IMR-90 (cell line): ENCODE measurements around the gene SPPL2B. TPM values are rescaled to one million over a fixed set of nuclear protein-coding genes. Genes with fewer than 3 reads are reported as not detected.
A peak's percentile ranks its signal among the peaks of the same experiment; 100 is the strongest.

Source experiments
- ATAC-seq: fragments of 200-7000 bp; cut with Tn5 transposase; 2 replicates; pipeline ENCODE4 v1.9.1; 2020; ENCODE audit warnings: low read depth, mild to moderate bottlenecking, moderate library complexity
- BruUV-seq: library from RNA; stranded (reverse); fragments of 400-500 nt; replicated peaks from 2 replicates; lab custom pipeline; 2021; lab: Mats Ljungman, UMichigan
- CTCF ChIA-PET: fragments of 300-600 bp; formaldehyde crosslinking; extraction: SDS; loops from one replicate; lab custom pipeline; 2021; ENCODE audit warnings: antibody characterized with exemption; lab: Yijun Ruan, JAX
- POLR2A ChIA-PET: fragments of 300-600 bp; sonication (Branson Sonifier 250); formaldehyde crosslinking; loops from one replicate; lab custom pipeline; 2022; ENCODE audit warnings: antibody characterized with exemption; ENCODE audit not compliant: unreplicated experiment; lab: Charles Lee
- DNase-seq: peaks from one replicate; pipeline ENCODE4 v3.0.0; 2013
- H2AFZ ChIP-seq: replicated peaks from 2 replicates; pipeline ENCODE3; 2013; ENCODE audit warnings: low read length, mild to moderate bottlenecking; ENCODE audit not compliant: poor library complexity
- H2AK5ac ChIP-seq: 2 replicates; pipeline ENCODE4 v1.6.1; 2013; ENCODE audit warnings: low read depth, low read length, inconsistent platforms
- H2AK9ac ChIP-seq: replicated peaks from 2 replicates; pipeline ENCODE3; 2013; ENCODE audit warnings: mild to moderate bottlenecking, low read depth, low read length, moderate library complexity; ENCODE audit not compliant: poor library complexity
- H2BK120ac ChIP-seq: 2 replicates; pipeline ENCODE4 v1.6.1; 2013; ENCODE audit warnings: low read depth, low read length, inconsistent platforms
- H2BK15ac ChIP-seq: 3 replicates; pipeline ENCODE4 v1.6.1; 2013; ENCODE audit warnings: low read depth, low read length, inconsistent platforms
- H2BK20ac ChIP-seq: 2 replicates; pipeline ENCODE4 v1.6.1; 2013; ENCODE audit warnings: low read depth, mild to moderate bottlenecking, inconsistent platforms, low read length, moderate library complexity
- H2BK5ac ChIP-seq: 2 replicates; pipeline ENCODE4 v1.6.1; 2013; ENCODE audit warnings: mild to moderate bottlenecking, low read depth, low read length, inconsistent platforms; ENCODE audit not compliant: poor library complexity, severe bottlenecking
- H3K14ac ChIP-seq: replicated peaks from 2 replicates; pipeline ENCODE4 v1.6.1; 2013; ENCODE audit warnings: low read depth, low read length, inconsistent platforms
- H3K18ac ChIP-seq: 2 replicates; pipeline ENCODE4 v1.6.1; 2013; ENCODE audit warnings: low read depth, low read length, control low read depth
- H3K23ac ChIP-seq: 2 replicates; pipeline ENCODE4 v1.6.1; 2013; ENCODE audit warnings: low read depth, low read length, inconsistent platforms
- H3K27ac ChIP-seq: 2 replicates; pipeline ENCODE4 v1.5.1; 2013; ENCODE audit warnings: mild to moderate bottlenecking, control low read depth, low read length; ENCODE audit not compliant: insufficient read depth
- H3K27me3 ChIP-seq: 2 replicates; pipeline ENCODE4 v1.6.1; 2013; ENCODE audit warnings: low read length; ENCODE audit not compliant: control insufficient read depth, insufficient read depth
- H3K36me3 ChIP-seq: 2 replicates; pipeline ENCODE4 v1.6.1; 2013; ENCODE audit warnings: low read length, mixed read lengths; ENCODE audit not compliant: control insufficient read depth, insufficient read depth
- H3K4ac ChIP-seq: 2 replicates; pipeline ENCODE4 v1.6.1; 2013; ENCODE audit warnings: low read depth, low read length, inconsistent platforms
- H3K4me1 ChIP-seq: 2 replicates; pipeline ENCODE4 v1.6.1; 2013; ENCODE audit warnings: low read length, mixed read lengths; ENCODE audit not compliant: control insufficient read depth, insufficient read depth
- H3K4me2 ChIP-seq: 2 replicates; pipeline ENCODE4 v1.6.1; 2013; ENCODE audit warnings: low read depth, mild to moderate bottlenecking, control low read depth, low read length, moderate library complexity
- H3K4me3 ChIP-seq: 2 replicates; pipeline ENCODE4 v1.5.1; 2013; ENCODE audit warnings: low read depth, mild to moderate bottlenecking, control low read depth, low read length, moderate library complexity; ENCODE audit not compliant: insufficient read depth
- H3K56ac ChIP-seq: 2 replicates; pipeline ENCODE4 v1.6.1; 2013; ENCODE audit warnings: low read length, inconsistent platforms; ENCODE audit not compliant: insufficient read depth; ENCODE audit errors: extremely low read depth
- H3K79me1 ChIP-seq, 2 experiments: 2 replicates each; pipeline ENCODE4 v1.6.1; 2013; ENCODE audit warnings: low read length in 2 of 2, inconsistent platforms in 1 of 2, low read depth in 1 of 2
- H3K9ac ChIP-seq: 2 replicates; pipeline ENCODE4 v1.6.1; 2013; ENCODE audit warnings: low read depth, low read length, control low read depth
- H3K9me1 ChIP-seq: 2 replicates; pipeline ENCODE4 v1.6.1; 2013; ENCODE audit warnings: low read length, inconsistent platforms; ENCODE audit not compliant: insufficient read depth
- H3K9me3 ChIP-seq: 2 replicates; pipeline ENCODE4 v1.6.1; 2013; ENCODE audit warnings: low read length; ENCODE audit not compliant: control insufficient read depth, insufficient read depth
- H4K20me1 ChIP-seq: 2 replicates; pipeline ENCODE4 v1.6.1; 2013; ENCODE audit warnings: low read length, inconsistent platforms; ENCODE audit not compliant: insufficient read depth
- H4K5ac ChIP-seq: 2 replicates; pipeline ENCODE4 v1.6.1; 2013; ENCODE audit warnings: mild to moderate bottlenecking, low read depth, low read length, control low read depth
- H4K8ac ChIP-seq, 2 experiments: 2 replicates each; pipeline ENCODE4 v1.6.1; 2013; ENCODE audit warnings: low read depth in 2 of 2, low read length in 2 of 2, control low read depth in 1 of 2, inconsistent platforms in 1 of 2
- H4K91ac ChIP-seq: 2 replicates; pipeline ENCODE4 v1.6.1; 2013; ENCODE audit warnings: low read depth, low read length, inconsistent platforms; ENCODE audit not compliant: insufficient read depth
- BHLHE40 ChIP-seq: fragments of 150-350 bp; IDR thresholded peaks from 2 replicates; pipeline ENCODE4 v1.6.1; 2016; ENCODE audit warnings: mild to moderate bottlenecking, low read depth, low read length
- CEBPB ChIP-seq: IDR thresholded peaks from 2 replicates; pipeline ENCODE4 v1.6.1; 2012; ENCODE audit warnings: low read depth, low read length, improper control_type of control experiment
- CHD1 ChIP-seq: IDR thresholded peaks from 2 replicates; pipeline ENCODE4 v1.6.1; 2012; ENCODE audit warnings: low read depth, low read length, improper control_type of control experiment
- CTCF ChIP-seq: conservative IDR thresholded peaks from 2 replicates; pipeline ENCODE4 v1.5.1; 2012; ENCODE audit warnings: mild to moderate bottlenecking, low read depth, low read length, improper control_type of control experiment
- FOS ChIP-seq: fragments of 150-350 bp; IDR thresholded peaks from 2 replicates; pipeline ENCODE4 v1.6.1; 2016; ENCODE audit warnings: low read depth, low read length
- MAFK ChIP-seq: IDR thresholded peaks from 2 replicates; pipeline ENCODE4 v1.6.1; 2012; ENCODE audit warnings: low read depth, low read length, improper control_type of control experiment
- MAZ ChIP-seq: IDR thresholded peaks from 2 replicates; pipeline ENCODE4 v1.6.1; 2012; ENCODE audit warnings: low read depth, mild to moderate bottlenecking, low read length, improper control_type of control experiment, moderate library complexity, borderline replicate concordance
- MXI1 ChIP-seq: IDR thresholded peaks from 2 replicates; pipeline ENCODE4 v1.6.1; 2012; ENCODE audit warnings: low read depth, mild to moderate bottlenecking, low read length, moderate library complexity, borderline replicate concordance
- NFE2L2 ChIP-seq: fragments of 150-350 bp; IDR thresholded peaks from 2 replicates; pipeline ENCODE4 v1.6.1; 2016; ENCODE audit warnings: low read depth, mild to moderate bottlenecking, low read length
- POLR2A ChIP-seq: IDR thresholded peaks from 2 replicates; pipeline ENCODE4 v1.6.1; 2012; ENCODE audit warnings: mild to moderate bottlenecking, low read depth, low read length
- RAD21 ChIP-seq: IDR thresholded peaks from 2 replicates; pipeline ENCODE4 v1.6.1; 2012; ENCODE audit warnings: low read length, improper control_type of control experiment
- RCOR1 ChIP-seq: IDR thresholded peaks from 2 replicates; pipeline ENCODE4 v1.6.1; 2012; ENCODE audit warnings: mild to moderate bottlenecking, low read length, improper control_type of control experiment; ENCODE audit not compliant: insufficient replicate concordance
- RFX5 ChIP-seq: IDR thresholded peaks from 2 replicates; pipeline ENCODE4 v1.8.0; 2012; ENCODE audit warnings: low read depth, mild to moderate bottlenecking, low read length, moderate library complexity
- SMC3 ChIP-seq: fragments of 150-350 bp; IDR thresholded peaks from 2 replicates; pipeline ENCODE4 v1.6.1; 2016; ENCODE audit warnings: low read depth, mild to moderate bottlenecking, antibody characterized with exemption, low read length, moderate library complexity
- WGBS, 2 experiments: methylation state at CpG; one replicate each; pipeline versions ENCODE4 v1.1.5 to v1.1.7; 2013; ENCODE audit warnings: missing lambda C conversion rate in 2 of 2; ENCODE audit not compliant: insufficient read length in 1 of 2; ENCODE audit errors: extremely low coverage in 2 of 2; 5-methylcytosine and 5-hydroxymethylcytosine counted together
- dilution Hi-C: fragments of 300-500 bp; cut with HindIII; formaldehyde crosslinking; loops from one replicate; pipeline ENCODE4 v1.14.3; 2018; ENCODE audit warnings: low sequenced_read_pairs; ENCODE audit not compliant: unreplicated experiment
- in situ Hi-C: fragments of 300-500 bp; cut with MboI; formaldehyde crosslinking; loops from 3 replicates; pipeline ENCODE4 v1.14.3; 2019; ENCODE audit warnings: low sequenced_read_pairs, inconsistent platforms, mixed read lengths
- intact Hi-C: fragments of 100-400 bp; cut with micrococcal nuclease; formaldehyde crosslinking; loops from 2 replicates; pipeline ENCODE4 v1.10.0; 2022
- polyA plus RNA-seq, 3 experiments: library from polyadenylated mRNA; depleted of rRNA; stranded (reverse); fragments of >200 nt; gene quantifications; 2 replicates each; pipeline ENCODE4 v1.2.3, GENCODE V29; 2012; ENCODE audit warnings: low replicate concordance in 1 of 3
- total RNA-seq: library from RNA; depleted of rRNA; stranded (reverse); fragments of >200 nt; gene quantifications from 2 replicates; pipeline ENCODE4 v1.2.3, GENCODE V29; 2012
- TF ChIP-seq, protein P1 (sequence below): fragments of 150-350 bp; IDR thresholded peaks from 2 replicates; pipeline ENCODE4 v1.6.1; 2016; ENCODE audit warnings: low read depth, mild to moderate bottlenecking, low read length, moderate library complexity, borderline replicate concordance
- TF ChIP-seq, protein P2 (sequence below): fragments of 150-350 bp; IDR thresholded peaks from 2 replicates; pipeline ENCODE4 v1.6.1; 2017; ENCODE audit warnings: mild to moderate bottlenecking, antibody characterized with exemption, low read length, low read depth

SPPL2B gene
- total and polyA plus RNA-seq, 2 of the 4 experiments (the other 2 are of a cell fraction): 3.4 to 45.7 TPM

DNA sequence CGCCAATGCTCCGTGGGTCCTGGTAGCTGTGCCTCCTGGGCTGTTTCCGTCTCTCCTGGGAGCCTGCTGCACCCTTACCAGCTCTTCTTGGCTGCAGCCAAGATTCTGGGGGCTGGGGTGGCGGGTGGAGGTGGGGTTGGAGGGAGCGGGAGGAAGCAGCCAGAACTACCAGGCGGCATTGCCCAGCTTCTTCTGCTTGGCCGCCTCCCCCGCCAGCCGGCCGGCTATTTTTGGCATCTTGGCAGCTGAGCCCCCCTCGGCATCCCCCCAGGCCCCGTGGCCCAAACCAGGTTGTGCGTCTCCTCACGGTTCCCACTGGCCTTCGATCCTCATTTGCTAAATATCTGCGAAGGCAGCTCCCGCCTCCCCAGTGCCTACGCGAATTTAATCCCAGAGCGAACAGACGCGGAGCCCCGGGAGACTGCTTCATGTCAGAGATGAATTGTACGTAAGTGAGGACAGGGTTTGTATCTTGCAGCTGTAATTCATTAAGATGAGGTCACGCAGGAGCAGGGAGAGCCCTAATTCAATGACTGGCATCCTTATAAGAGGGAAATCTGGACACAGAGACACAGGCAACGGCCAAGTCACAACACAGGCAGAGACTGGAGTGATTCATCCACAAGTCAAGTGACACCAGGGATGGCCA, 33.7 kb upstream of the SPPL2B start:
- 14% methylated on average over 10 of the region's 26 CpGs; no CpG with 5 or more reads in 1 of the 2 experiments for WGBS, 2 experiments
- Histone ChIP-seq H3K79me1 (no peaks in the 10 kb centered on the region), H3K9me1 (no peaks in the 10 kb centered on the region), H3K27ac (no peak overlapping the region), H3K18ac (no peak overlapping the region), H3K9me3 (no peaks in the 10 kb centered on the region), H3K4me3 (no peak overlapping the region), H2BK20ac (no peak overlapping the region), H2BK15ac (no peak overlapping the region), H2BK120ac (no peak overlapping the region), H2AK9ac (no peak overlapping the region), H3K56ac (no peak overlapping the region), H2BK5ac (no peak overlapping the region), H3K4me1 (peaks cover 5% of the 10 kb centered on the region), H3K9ac (no peak overlapping the region), H3K23ac (no peak overlapping the region), H4K20me1 (peaks cover 15% of the 10 kb centered on the region; the same call in 1 of the 2 replicates), H4K8ac (no peak overlapping the region), H4K5ac (no peak overlapping the region), H3K36me3 (no peaks in the 10 kb centered on the region), H2AFZ (peak overlapping the region; percentile 75), H4K91ac (no peak overlapping the region), H3K4me2 (peak overlapping the region; percentile 23; the same call in 1 of the 2 replicates), H3K27me3 (peaks cover 36% of the 10 kb centered on the region), H2AK5ac (no peak overlapping the region), H3K14ac (no peak overlapping the region), H3K4ac (no peak overlapping the region)
- ATAC-seq (peak; percentile 53), DNase-seq (peak; percentile 54)
- BruUV-seq: no TSS peak
- CTCF ChIA-PET: interaction anchor here (1.2 kb wide), 1 partner anchor 21 kb away, joined by 3 read pairs; no protein-coding TSS in a partner anchor
- TF ChIP-seq MXI1: no peak
- TF ChIP-seq RCOR1: no peak
- TF ChIP-seq SMC3: no peak
- TF ChIP-seq CEBPB: no peak
- no peak for TF ChIP-seq CTCF
- no peak for TF ChIP-seq MAFK
- no peak for TF ChIP-seq RFX5
- TF ChIP-seq, protein P1, sequence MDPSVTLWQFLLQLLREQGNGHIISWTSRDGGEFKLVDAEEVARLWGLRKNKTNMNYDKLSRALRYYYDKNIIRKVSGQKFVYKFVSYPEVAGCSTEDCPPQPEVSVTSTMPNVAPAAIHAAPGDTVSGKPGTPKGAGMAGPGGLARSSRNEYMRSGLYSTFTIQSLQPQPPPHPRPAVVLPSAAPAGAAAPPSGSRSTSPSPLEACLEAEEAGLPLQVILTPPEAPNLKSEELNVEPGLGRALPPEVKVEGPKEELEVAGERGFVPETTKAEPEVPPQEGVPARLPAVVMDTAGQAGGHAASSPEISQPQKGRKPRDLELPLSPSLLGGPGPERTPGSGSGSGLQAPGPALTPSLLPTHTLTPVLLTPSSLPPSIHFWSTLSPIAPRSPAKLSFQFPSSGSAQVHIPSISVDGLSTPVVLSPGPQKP: no peak
- TF ChIP-seq CHD1: no peak
- TF ChIP-seq BHLHE40: no peak
- no peak for TF ChIP-seq POLR2A
- TF ChIP-seq, protein P2, sequence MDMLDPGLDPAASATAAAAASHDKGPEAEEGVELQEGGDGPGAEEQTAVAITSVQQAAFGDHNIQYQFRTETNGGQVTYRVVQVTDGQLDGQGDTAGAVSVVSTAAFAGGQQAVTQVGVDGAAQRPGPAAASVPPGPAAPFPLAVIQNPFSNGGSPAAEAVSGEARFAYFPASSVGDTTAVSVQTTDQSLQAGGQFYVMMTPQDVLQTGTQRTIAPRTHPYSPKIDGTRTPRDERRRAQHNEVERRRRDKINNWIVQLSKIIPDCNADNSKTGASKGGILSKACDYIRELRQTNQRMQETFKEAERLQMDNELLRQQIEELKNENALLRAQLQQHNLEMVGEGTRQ: no peak
- no peak for TF ChIP-seq NFE2L2
- no peak for TF ChIP-seq RAD21
- no peak for TF ChIP-seq MAZ
- no peak for TF ChIP-seq FOS
- in situ Hi-C loops: no loop called here
- POLR2A ChIA-PET: no interaction called here
- intact Hi-C loops: no loop called here
- dilution Hi-C loops: no loop called here
